Tongue (tissue), 2 donors: Measurements from ENCODE around the gene BCL11A. TPM values are rescaled to one million over a fixed set of nuclear protein-coding genes. Genes with fewer than 3 reads are reported as not detected.

Experiments used
- DNase-seq: peaks from one replicate; pipeline ENCODE4 v3.0.0-alpha.2; 2015
- total RNA-seq: library from RNA; depleted of rRNA; stranded (reverse); fragments of >200 nt; gene quantifications from one replicate; pipeline ENCODE4 v1.2.3, GENCODE V29; 2014

Gene BCL11A
- total RNA-seq, 1 donor from 2014 or later = 19.9 TPM

DNA sequence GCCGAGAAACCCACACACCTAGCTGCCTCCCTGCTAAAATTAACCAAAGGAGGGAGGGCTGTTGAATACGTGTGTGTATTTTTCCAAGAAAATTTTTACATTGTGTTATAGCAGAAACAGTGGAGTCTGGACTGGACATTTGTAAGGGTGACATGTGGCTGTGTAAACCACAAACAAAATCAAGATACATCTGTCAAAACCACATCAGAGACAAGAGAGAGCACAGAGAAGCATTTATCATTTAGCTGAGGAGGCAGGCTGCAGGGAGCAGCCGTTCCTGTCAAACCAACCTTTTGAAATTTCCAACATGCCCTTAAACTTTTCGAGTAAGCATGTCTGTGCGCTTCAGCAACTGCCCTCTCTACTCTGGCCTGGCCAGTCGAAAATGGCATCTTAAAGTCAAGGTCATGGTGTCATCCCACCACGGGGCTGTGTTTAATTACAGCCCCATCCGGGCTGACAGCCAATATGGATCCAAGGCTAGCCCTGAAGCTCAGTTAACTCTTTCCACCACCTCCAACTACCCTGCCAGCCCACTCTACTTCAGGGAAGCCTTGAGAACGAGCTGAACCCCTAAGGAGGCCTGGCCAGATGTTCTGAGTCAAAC, 8.4 kb downstream of the BCL11A start:
- no peak for DNase-seq

DNA sequence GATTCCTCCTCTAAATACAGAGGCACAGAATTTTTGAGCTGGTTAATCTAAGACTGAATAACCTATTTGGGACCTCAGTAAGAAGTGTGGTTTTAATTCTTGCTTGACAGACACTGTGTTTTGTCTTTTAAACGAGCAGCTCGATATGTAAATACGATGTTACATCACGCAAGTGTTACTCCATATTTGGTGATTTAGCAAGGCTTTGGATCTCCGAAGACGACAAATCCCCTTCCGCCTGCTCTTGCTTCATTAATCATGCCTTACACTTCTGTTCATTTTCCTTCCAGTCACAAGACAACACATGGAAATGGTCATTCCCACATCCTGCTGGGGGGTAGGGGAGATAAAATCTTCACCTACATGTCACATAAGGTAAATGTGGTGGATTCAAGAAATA, 9.4 kb downstream of the BCL11A start:
- DNase-seq = no peak

DNA sequence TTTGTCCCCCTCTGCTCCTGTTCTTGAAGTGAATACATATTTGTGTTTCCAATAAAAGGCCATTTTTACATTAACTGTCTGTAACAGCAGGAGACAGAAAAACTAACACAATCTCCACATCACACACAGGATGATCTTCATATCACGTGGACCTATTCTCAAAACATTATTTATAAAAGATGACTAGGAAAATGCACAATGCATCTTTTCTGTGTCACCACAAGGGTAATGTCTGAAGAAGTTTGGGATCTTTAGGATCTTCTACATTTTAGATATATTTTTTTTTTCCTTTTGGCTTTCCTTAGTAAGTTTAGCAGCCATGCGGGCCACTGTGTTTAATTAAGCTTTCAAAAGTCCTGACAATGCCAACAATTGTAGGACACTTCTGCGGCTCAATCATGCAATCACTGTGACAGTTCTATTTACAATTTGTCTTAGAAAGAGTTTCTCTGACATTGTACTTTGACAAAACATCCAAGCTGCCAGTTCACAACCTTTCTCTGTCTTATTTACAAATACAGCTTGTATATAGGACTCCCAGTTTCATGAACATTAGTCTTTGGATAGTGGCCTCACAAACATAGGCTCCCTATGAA, 12.3 kb downstream of the BCL11A start:
- DNase-seq = no peak

DNA sequence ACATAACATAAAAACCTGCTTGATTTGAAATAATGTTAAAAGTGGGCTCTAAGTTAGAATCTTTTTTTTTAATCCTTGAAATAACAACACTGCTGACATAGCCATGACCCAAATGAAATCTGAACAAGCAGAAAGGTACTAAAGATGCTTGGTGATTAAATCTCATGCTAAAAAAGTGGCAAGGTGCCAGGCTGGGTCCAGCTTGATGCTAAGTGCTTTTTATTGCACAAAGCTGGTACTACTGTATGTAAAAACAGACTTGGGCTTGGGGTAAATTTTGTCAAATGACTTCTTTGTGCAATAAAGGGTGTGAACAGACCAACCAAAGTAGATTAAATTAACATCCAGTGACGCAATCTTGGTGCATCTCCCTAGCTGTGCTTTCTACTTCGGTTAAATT, 13.4 kb downstream of the BCL11A start:
- no peak for DNase-seq

DNA sequence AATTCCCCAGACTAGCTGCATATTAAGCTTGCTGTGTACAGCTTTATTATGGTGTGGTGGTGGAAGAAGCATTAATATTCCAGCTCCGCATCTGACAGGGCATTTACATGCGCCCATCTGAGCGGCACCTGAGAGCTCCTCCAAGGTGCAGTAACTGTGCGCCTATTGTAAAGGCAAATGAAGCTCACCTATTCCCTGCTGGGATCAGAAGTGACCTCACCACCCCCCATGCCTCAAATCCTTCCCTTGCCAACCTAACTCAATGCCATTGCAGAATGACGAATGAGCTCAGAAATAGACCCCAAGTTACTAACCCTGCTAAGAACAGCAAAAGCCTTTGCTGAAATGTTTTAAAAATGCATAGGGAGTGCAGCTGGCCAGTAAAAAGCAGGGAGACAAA, 14.3 kb downstream of the BCL11A start:
- DNase-seq = no peak

DNA sequence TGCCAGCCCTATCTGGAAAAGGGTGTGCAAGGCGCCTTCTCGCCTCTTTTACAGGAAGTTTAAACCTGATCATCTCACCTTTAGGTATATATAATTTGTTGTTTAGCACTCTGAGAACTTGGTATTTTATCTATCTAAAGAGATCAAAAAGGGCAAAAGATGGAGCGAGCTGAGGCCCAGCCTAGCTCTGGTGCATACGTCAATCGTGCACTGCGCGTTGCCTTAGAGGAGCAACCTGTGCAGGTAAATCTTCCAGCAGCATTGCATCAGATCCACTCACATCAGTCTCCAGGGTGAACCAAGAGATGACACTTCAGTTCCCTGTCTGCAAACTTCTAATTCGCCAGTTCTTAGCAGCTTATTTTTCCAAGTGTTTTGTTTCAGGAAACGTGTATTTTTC, 15.4 kb downstream of the BCL11A start:
- no peak for DNase-seq

DNA sequence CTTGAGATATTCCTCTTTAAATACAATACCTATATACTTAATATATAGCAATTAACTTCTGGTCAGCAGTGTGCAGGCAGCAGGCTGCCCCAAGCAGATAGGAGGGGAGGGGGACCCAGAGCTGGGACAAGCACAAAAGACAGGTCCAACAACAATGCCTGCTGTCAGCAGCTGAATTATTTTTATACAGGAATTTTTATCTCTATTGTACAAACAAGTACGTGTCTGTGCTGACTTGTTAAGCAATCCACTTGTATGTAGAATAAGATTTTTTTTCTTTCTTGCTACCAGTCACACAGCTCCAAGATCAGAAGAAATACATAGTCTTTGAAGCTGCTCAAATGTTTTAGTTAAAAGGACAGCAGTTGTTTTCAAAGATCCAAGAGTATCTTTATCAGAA, 16.7 kb downstream of the BCL11A start:
- no peak for DNase-seq

DNA sequence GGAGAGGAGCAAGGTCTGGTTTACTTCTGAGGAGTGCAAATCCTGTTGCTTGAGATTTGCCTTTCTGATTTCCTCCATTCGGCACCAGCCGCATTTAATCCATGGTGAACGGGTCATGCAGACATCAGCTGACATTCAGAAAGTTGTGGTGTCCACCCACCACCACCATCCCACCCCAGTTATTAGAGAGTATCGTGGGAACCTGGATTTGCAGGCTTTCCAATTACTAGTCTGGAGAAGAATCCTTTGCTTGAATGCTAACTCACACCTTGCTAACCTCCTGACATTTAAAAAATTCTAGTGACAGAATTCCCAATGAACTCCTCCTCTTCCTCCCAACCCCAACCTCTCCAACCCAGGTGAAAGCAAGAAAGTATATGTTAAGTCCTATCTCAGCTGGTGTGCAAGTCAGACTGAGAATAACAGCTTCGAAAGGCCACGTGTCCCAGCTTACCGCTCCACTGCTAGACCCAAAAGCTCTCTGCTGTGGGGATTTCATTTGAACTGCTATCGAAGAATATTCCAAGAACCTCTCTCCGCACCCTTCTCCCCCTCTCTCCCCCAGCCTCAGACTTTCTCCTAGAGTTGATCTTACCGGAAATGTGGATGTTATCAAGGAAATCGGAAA, 17.7 kb downstream of the BCL11A start:
- DNase-seq = no peak

DNA sequence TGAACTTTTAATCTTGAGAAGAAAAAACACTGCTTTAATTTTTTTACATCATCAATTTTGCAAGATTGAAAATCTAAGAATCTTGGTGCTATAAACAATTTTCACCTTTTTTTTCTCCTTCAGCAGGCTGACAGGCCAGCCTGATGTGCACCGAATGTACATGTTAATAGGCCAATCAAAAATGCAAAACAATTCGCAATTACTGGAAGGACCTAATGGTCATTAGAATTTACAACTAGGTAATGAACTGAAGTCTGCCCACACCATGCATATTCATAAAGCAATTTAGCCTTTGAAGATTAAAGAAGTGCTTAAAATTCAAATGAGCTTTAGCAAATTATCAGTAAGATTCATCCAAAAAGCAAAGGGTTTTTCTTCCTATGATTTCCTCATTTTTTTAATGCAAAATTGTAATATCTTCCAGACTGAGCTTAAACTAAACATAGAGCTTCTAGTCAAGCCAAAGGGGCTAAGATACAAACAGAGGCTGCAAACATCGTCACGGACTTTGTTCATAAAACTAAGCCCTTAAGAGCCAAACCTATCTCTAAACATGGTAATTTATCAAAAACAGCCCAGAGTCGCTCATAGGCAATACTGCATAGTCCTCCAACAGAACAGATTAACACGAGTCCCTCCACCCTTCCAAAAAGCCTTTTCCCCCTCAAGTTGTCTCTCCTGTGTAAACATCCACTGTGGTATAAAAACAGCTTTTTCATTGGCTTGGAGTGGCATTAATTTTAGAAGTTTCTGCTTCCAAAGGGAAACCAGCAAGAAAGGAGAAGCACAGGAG, 18.4 kb downstream of the BCL11A start:
- no peak for DNase-seq

DNA sequence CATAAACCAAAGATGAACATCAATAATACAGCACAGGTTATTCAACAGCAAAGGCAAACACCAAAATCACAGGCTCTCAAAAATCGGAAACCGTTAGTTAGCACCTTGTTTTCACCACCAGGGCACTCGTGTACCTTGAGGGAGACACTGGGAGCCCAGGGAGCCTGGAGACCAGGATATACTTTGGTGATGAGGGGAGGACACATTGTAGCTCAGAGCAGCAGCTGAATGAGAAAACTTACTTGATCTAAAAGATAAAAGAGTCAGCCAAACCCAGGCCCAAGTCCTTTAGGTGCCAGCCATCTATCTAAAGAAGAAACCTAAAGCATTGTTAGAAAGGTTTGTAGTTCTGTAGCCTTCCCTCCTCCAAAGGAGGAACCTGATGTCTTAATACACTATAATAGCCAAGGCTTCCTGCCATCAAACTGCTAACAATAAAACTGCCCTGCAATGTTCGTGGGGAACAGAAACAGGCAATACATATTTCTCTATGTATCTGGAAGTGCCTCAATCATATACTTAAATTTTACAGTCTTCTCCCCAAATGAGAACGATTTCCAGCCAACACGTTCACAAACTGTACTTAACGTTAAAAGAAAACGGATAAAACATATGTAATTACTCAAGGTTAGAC, 19.3 kb downstream of the BCL11A start:
- no peak for DNase-seq

DNA sequence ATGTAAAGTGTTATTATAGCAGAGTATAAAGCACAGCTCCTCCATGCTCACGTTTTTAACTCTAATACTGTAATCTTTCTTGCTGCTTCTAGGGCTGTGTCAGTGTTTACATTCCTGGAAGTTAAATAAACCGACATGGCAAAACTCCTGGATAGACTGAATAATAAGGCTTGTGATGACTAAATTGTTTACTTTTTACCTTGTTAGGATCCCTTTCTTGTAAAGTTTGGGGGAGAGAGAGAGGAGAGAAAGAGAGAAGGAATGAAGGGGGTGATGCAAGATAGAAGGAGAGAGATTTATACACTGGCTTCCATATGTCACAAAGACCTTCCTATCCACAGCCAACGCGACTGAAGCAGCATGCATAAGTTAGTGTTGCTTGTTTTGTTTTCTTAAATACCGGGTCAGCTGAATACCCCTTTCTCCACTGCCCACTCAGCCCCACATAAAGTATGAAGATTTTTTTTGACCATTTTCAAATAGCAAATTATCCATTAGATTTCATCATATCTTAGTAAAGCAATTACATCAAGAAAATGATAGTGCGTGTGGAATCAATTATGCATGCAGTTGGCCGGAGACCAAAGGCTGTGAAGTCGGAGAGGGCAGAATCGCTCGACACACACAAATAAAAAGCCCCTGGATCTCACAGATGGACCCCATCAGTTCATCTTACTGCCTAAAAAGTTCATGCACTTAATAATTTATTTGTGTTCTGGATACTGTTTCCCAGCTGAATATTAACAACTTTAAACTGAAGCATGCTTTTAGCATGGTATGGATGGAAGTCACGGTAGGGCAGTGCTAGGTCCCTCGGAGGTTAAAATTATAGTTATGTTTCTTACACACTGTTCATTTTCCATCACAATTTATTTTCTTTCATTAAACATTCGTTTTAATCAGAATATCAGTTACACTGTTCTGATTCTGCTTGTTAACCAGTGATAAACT, 20.1 kb downstream of the BCL11A start:
- DNase-seq = peak; percentile 86

DNA sequence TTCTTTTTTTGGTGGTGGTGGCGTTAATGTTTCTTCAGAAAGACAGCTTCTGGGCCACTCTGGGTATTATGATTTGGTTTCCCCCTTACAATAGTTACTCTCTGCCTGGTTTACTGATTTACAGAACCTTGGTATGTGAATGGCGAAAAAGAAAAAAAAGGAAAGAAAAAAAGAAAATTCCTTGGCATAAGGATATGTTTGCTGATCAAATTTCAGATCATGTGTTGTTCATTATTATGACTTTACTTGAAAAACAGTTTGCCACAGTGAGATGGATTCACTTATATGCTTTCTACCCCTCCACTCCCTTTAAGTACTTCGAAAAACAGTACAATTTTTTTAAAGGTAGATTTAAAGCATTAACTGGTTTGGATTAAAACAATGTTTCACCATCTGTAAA, 21.0 kb downstream of the BCL11A start:
- no peak for DNase-seq

DNA sequence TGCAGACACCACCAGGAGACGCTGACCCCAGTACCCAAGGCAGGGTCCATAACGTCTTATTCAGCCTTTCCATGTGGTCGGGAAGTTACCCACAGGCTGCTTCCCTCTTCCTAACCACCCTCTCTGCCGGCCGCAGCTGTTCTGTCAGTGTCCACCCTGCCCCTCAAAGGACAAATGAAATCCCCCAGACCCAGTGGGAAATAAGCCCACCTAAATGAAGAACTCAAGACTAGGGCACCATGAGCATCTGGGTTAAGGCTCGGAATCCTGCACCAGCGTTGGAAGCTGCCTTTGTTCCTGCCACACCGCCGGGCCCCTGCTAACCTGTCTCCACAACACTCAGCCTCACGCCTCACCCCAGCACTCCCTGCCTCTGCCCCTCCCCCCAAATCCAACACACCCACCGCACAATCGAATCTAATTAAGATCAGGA, 21.7 kb downstream of the BCL11A start:
- no peak for DNase-seq

DNA sequence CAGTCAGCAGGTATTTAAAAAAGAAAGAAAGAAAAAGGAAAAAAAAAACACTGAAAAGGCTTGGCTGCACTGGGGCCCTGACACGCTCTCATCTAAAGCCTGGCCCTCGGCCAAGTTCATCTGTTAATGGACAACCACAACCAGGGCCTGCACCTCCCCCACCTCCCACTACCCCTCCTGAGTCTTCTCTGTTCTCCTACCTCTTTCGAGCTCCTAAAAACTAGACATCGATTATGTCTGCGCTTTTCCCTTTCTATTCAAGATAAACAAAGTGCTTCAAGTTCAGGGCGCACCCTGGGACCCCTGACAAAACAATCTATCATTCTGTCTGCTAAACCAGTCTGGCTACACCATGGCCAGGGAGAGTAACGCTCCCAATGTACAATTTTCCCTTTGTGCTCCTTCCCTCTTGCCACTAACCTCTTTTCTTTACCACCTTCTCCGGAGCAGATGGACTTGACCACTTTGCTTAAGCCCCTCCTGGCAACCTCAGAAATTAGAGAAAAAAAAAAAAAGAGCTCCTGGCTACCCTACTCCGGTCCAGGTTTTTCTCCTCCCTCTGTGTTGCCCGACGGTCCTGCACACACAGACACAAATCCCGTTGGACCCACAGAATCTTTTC, 22.7 kb downstream of the BCL11A start:
- peak; percentile 90 for DNase-seq

DNA sequence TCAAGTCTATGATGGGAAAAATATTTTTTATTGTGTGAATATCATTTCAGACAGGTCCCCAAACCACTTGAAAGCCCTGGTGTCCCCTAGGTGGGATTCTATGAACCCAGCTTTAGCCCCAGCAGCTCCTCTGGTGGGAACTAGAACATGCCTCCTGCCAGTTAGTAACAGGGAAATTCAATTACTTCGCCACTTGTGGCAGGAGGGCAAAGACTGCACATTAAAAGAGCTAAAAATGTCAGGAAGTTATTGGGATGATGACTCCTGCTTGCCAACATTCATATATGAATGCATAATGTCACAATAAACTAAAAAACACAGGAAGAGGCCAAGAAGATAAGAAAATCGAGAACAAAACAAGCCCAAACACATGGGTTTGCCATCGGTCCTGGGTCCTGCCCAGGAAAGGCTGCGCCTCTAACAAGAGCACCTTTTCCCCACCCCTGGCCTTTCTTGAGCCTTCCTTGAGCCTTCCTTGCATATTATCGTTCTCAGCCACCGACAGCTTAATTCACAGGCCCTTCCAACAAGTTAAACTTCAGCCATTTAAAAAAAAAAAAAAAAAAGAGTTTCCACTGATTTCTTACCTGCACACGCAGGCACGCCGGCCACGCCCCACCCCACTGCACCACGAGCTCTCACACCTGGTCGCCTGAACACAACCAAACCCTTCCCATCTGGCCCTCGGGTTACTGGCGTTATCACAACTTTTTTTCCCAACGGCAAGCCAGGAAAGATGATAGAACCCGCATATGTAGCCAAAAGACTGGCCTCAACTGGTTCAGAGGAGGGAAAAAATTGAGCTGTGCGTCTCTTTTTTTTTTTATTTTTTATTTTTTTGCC, 23.4 kb downstream of the BCL11A start:
- DNase-seq = no peak

DNA sequence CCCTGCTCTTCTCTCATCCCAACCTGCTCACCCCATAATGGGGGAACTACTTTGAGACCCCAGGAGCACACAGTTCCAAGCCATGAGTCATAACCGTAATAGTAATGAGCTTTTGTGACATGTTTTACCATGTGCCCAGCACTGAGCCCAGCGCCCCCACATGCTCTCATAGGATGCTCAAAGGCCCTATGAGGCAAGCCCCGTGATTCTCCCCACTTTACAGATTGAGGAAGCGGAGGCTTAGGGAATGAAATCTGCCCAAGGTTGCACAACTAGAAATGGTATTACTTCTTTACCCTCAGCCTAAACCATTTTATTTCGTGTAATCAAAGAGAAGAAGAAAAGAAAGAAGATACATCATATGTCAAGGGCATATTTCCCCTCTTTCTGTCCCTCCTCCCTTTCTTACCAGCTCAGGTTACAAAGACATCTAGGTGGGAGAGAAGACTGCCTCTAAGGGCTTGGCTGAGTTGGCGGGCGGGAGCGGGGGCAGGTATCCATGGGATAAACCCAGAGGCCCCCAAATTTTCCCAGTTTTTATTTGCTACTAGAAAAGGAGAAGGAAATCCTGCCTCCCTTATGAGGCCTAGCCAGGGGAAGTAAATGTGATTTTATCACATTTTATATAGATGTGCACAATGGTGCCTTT, 24.2 kb downstream of the BCL11A start:
- DNase-seq = no peak

DNA sequence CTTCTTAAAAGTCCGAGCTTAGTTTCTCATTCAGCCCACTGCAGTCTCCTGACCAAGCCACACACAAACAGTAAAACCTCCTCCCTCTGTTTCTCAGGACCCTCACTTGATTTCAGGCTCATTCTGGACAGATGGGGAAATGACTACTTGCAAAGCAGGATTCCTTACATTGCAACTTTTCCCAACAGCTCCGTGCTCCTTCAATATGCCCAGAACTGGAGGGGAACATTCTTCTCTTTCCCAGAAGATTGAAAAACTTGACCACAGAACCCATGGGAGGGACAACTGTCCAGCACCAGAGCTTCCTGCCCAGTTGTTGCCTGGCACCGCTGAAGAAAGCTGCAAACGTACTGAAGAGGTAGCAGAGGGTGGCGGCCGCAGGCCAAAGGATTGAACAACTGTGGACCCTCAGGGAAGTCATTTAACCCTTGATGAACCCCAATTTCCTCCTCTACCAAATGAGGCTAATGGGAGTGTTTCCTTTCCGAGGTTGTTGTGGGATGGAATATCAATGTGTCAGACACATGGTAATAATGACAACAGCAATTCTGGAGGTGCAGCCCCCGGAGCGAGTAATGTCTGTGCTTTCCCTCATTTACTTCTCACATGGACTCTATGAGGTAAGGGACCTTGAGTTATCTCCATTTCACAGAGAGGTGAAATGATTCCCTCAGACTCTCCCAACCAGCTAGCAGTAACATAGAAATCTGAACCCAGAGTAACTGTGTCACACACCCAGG, 25.0 kb downstream of the BCL11A start:
- DNase-seq = no peak

DNA sequence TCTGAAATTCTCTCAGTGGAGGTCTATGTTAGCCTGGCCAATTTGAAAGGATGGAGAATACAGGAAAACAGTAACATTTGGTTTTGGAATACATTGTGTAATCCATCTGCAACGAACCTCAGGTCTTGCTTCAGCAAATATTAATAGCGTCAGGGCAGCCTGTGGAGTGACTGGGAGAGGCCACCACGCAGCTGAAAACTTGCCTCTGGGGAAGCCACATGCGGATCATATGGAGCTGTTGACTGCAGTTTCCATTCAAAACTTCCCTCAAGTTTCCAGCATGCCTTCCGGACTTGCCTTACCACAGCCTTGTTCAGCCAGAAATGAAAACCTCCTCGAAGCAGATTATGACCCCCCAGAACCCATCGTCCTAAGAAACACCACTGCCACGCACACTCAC, 25.7 kb downstream of the BCL11A start:
- no peak for DNase-seq

DNA sequence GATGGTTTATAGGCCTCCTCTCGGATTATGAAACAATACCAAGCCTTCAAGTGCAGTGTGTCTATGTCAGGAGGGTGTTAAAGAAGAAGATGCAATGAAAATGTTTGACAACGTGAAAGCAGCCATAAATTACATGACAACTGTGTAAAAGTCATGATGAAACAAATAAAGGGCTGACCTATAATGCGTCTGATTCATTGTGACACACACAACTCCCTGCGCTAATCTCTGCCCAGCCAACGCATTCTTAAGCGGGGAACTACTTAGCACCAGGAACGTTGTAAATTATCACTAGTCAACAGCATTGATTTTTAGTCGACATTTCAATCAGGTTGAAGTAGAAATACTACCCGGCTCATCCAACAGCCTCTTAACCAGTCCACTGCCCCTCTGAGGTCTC, 26.8 kb downstream of the BCL11A start:
- DNase-seq = no peak
